GM21576 (cell line): ENCODE results near the gene MEI4.
"Not testable (repeated sequence)": the region's sequence is repeated elsewhere in the genome, so short reads cannot be mapped to it uniquely, and the experiment has no call there.

Experiments used
- ATAC-seq: cut with Tn5 transposase; IDR thresholded peaks from one replicate; pipeline ENCODE4 v1.9.1; 2021; ENCODE audit warnings: mild to moderate bottlenecking, moderate library complexity; ENCODE audit not compliant: unreplicated experiment

Gene MEI4

GRCh38 chr6:77813090-77813489 is 160.3 kb downstream of the MEI4 start:
- no peak for ATAC-seq

- no peak for ATAC-seq
Observed at GRCh38 chr6:77814119-77814518, 161.3 kb downstream of the MEI4 start.

GRCh38 chr6:77815531-77815930 is 162.7 kb downstream of the MEI4 start:
- ATAC-seq, result no peak

- no peak for ATAC-seq
Observed at GRCh38 chr6:77816766-77817270, 164.0 kb downstream of the MEI4 start.

- no peak for ATAC-seq
Observed at GRCh38 chr6:77822265-77822664, 169.4 kb downstream of the MEI4 start.

GRCh38 chr6:77825204-77825603 is 172.4 kb downstream of the MEI4 start:
- no peak for ATAC-seq

- no peak for ATAC-seq
Observed at GRCh38 chr6:77829736-77830135, 176.9 kb downstream of the MEI4 start.

- not testable (repeated sequence) for ATAC-seq
Observed at GRCh38 chr6:77833749-77834148, 180.9 kb downstream of the MEI4 start.

- ATAC-seq, result no peak
Observed at GRCh38 chr6:77834591-77834996, 181.8 kb downstream of the MEI4 start.

- no peak for ATAC-seq
Observed at GRCh38 chr6:77837034-77837784, 184.4 kb downstream of the MEI4 start.

GRCh38 chr6:77839292-77839691 is 186.5 kb downstream of the MEI4 start:
- ATAC-seq, result no peak

- ATAC-seq, result no peak
Observed at GRCh38 chr6:77844822-77845221, 192.0 kb downstream of the MEI4 start.

- ATAC-seq, result no peak
Observed at GRCh38 chr6:77853401-77853800, 200.6 kb downstream of the MEI4 start.

- ATAC-seq, result no peak
Observed at GRCh38 chr6:77856391-77856790, 203.6 kb downstream of the MEI4 start.

GRCh38 chr6:77857421-77857820 is 204.6 kb downstream of the MEI4 start:
- no peak for ATAC-seq

- no peak for ATAC-seq
Observed at GRCh38 chr6:77876300-77876699, 223.5 kb downstream of the MEI4 start.

GRCh38 chr6:77879527-77879926 is 226.7 kb downstream of the MEI4 start:
- no peak for ATAC-seq

- ATAC-seq, result no peak
Observed at GRCh38 chr6:77880501-77880900, 227.7 kb downstream of the MEI4 start.

- no peak for ATAC-seq
Observed at GRCh38 chr6:77883851-77884250, 231.0 kb downstream of the MEI4 start.

- no peak for ATAC-seq
Observed at GRCh38 chr6:77893391-77893790, 240.6 kb downstream of the MEI4 start.

GRCh38 chr6:77906070-77906469 is 253.2 kb downstream of the MEI4 start:
- ATAC-seq, result no peak

GRCh38 chr6:77910826-77911225 is 258.0 kb downstream of the MEI4 start:
- no peak for ATAC-seq

- ATAC-seq, result no peak
Observed at GRCh38 chr6:77926198-77926751, 273.4 kb downstream of the MEI4 start.
